NOMO-1 treated with DMSO at 0.1 percent for 48 hours (cell line): Measurements from ENCODE around the gene PITPNC1.

Experiments
- DNase-seq: peaks from one replicate; lab custom pipeline; 2025; ENCODE audit not compliant: unreplicated experiment; lab: John Stamatoyannopoulos, UW

The PITPNC1 gene

DNA sequence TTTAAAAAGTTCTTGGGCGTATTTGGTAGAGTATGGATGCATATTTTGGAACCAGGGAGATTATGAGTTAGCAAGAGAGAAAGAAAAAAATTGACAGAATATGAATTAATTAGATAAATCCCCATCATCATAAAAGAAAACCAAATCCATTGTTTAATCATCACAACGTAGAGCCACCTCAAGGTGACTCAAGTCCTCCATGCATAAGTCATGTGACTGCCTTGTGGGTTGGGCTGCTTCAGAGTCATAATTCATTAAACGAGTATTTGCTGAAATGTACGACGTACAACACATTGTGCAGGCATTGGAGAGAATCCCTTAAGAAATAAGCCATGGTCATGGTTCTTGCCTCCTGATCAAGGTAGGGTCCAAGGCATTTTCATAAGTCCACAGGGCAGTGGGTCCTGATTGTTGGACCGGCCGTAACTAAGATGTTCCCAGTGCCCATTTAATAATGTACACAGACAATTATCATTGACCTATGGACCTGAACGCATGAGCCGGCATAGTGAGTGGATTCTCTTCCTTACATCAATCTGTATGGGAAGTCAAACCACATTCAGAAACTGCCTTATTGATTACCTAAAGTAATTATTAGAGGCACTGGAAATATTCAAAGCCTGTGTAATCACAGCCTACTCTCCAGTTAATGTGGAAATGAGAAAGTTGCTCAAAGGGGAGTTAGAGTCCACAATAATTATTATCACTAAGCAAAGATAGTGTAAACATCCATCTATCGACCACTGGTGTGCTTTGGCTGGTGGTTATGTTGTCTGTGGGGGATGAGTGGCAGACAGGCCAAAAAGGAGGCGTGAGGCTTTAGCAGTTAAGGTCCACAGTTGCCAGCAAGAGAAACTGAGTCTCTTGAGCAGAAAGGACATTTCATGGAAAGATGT, 165.4 kb downstream of the PITPNC1 start:
- DNase-seq: no peak

DNA sequence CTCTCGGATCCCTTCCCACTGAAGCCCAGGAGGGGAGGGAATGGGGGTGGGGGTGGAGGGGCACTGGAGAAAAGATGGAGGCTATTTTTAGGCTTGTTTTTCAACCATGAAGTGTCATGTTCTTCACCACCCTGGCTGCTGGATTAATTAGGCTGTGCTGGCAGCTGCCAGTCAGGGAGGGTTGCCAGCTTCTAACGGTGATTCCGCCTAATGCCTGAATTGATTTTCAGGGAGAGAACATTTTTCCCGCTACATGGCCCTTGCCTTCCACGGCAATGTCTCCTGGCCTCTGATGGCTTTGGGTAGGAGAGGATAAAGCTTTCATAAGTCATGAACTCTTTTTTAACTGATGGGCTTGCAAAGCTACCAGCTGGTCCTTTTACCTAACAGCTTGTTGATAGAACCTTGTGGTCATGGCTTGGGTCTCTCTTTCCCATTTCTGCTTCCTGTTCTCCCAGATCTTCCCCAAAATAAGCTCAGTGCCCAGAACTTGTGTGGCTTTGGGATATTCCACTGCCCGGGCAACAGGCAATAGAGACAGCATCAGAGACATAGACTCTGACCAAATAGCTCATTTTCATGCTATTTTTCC, 167.4 kb downstream of the PITPNC1 start:
- no peak for DNase-seq

DNA sequence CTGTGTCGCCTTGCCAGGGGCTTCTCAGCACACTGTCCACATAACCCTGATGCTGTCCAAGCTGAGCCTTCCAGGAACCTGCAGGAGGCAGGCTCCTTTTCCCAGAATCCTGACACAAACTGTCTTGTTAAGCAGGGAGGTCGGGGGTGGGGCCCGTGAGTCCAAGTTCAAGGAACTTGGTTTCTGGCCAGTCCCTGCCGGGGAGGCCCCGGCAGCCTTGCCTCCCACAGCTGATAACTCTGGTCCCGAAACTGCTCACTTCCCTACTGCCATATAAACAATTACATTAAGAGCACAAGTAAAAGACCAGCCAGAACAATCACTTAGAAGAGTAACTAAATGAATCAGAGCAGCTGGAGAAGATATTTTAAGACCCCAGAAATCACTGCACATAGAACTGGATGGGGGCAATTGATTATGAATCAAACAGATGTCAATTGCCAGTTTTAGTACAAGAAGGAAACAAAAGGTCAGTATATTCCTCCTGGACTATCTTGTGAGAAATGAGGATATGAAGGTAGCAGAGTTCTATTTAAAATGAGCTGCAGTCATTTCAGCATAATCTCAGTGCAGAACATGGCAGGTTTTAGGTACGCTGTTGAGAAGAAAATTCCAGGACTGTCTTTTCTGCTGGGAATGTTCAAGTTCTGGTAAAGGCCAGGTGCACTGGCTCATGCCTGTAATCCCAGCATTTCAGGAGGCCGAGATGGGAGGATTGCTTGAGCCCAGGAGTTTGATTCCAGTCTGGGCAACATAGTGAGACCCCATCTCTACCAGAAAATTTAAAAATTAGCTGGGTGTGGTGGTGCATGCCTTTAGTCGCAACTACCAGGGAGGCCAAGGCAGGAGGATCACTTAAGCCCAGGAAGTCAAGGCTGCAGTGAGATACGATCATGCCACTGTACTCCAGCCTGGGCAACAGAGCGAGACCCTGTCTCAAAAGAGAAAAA, 169.8 kb downstream of the PITPNC1 start:
- DNase-seq: peak; percentile 65

DNA sequence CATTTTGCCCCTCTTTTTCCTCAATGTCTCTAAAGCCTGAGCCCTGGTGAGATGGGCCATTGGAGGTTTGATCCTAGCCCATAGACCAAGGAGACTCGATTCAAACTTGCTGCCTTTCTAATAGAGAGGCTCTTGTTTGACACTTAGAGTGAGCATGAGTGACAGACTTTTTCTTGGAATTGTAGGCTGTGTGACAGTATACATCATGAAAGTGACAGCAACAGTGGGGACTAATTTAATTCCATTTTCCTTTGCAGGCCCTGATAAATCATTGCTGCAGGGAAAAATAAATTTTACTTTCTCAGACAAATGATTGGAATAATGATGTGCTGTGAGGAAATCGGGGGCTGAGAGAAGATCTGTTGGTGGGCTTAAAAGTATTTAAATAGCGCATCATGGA, 171.6 kb downstream of the PITPNC1 start:
- DNase-seq: no peak

DNA sequence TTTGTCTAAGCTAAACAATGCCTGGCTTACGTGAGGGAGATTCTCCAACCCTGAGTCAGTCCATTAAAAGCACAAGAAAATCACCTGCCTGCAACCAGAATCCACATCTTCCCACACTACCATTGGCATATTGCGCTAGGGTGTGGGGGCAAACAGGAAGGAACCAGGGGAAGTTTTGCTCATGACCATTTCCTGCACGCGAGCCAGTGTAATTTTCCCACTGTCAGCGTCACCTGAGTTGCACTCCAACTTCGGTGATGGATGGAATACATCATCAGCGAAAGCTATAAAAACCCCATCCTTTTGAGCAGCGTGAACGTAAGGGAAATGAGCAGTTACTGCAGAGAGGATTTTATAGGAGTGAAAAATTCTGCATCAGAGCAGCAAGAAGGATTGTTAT, 172.7 kb downstream of the PITPNC1 start:
- DNase-seq: no peak

DNA sequence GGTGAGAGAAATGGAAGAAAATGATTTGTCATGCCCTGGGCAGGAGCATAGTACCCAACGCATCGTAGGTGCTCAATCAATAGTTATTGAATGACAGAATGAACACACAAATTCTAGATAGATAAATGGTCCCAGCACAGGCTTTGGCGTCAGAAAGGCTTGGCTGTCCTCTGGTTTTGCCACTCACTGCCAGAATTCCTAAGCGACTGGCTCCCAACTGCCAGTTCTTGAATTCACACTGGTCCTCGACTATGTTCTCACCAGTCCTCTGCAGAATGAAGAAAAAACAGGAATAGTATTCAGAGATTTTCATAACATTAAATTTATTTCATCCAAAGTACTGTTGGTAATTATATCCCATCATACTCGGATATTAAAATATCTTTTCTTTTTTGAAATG, 177.6 kb downstream of the PITPNC1 start:
- DNase-seq: no peak

DNA sequence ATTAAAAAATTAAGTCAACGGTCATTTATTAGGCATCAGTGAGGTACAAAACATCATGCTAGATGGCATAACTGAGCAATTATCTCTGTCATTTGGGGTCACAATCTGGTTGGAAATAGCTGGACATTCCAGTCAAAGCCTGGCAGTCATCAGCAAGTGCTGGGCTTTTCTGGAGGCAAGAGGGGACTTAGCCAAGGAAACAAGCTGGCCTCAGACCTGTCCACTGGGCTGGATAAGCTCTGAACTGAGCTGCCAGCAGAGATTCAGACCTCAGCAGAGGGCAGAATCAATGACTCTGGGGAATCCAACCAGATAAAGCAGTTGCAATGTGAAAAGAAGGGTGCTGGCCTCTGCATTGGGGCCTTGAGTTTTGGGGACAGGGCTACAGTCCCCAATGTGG, 178.8 kb downstream of the PITPNC1 start:
- DNase-seq: no peak

DNA sequence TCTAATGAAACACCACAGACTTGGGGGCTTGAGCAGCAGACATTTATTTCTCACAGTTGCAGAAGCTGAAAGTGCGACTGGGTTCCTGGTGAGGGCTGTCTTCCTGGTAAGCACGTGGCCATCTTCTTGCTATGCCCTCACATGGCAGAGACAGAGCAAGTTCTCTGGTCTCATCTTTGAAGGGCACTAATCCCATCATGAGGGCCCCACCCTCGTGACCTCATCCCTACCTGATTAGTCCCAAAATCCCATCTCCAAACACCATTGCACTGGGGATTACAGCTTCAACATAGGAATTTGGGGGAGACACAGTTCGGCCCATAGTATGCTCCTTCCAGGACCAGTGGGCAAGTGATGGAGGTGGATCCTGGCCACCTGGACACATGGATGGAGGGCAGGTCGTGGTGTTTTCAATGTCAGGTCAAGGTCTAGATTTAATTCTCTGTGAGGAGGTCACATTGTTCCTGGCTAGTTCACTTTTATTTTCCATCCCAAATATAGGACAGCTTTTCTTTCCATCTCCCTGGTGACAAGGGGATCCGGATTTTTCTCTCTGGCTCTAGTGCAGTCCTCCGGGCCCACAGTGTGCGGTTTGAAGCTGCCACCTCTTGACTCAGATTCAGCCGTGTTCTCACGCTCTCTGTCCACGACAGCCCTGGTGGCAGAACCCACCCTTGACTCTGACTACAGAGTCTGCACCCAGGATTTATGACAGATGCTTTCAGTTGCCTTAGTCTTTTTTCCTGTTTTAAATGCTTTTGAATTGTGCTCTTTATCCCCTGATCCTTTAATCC, 180.2 kb downstream of the PITPNC1 start:
- no peak for DNase-seq

DNA sequence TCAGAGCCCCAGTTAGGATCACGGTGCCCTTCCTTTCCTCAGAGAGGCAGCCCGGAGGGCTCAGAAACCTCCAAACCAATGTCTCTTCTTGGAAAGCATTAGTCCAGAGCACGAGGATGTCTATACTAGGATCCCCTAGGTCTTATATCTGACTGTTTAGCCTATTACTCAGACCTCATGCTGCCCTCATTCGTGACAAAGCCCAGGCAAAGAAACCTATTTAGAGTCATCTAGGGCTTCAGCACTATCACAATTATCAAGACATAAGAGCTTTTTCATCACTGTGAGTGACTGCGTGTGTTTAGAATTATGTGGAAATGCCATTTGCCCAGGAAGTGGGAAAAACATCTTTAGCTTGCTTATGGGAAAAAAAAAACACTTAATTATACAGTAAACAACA, 180.8 kb downstream of the PITPNC1 start:
- DNase-seq: no peak

DNA sequence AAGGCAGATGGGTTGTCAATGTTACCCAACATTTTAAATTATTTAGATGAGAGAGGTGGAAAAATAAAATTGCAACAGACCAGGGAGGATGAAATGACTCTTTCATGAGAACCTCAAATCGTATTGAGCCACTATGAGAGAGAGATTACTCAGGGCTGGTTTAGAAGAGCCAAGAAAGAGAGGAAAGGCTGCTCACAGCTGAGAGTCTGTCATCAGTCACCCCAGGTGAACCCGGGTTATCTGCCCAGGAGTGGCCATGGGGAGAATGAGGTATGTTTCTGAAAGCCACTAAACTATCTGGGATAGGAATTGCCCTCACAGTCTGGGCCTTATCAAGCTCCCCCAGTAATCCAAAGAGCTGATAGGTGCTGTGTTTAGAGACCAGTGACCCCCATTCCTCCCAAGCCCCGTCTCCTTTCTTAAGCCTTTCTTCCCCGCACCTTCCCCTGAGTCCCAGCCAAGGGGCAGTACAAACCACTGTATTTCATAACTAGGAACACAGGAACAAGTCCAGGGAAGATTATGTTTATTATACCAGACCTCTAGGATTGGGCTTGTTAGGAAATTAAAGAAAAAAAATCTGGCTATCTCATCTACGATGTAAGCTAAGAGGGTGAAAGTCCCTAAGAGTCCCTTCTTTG, 181.8 kb downstream of the PITPNC1 start:
- no peak for DNase-seq

DNA sequence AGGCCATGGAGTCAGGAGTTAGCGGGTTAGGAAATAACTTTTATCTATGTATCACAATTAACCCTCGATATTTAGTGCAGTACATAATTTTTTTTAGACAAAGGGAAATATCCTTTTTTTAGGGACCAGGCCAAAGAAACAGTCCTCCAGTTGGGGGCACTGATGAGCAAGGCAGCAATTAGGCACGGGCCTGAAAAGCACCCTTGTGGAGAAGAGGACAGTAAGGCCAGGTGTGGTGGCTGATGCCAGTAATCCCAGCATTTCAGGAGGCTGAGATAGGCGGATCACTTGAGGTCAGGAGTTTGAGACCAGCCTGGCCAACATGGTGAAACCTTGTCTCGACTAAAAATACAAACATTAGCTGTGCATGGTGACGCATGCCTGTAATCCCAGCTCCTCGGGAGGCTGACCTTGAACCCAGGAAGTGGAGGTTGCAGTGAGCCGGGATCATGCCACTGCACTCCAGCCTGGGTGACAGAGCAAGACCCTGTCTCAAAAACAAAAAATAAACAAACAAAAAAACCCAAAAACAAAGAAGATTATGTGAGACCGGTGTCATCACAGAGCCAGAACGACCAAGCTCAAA, 182.4 kb downstream of the PITPNC1 start:
- no peak for DNase-seq

DNA sequence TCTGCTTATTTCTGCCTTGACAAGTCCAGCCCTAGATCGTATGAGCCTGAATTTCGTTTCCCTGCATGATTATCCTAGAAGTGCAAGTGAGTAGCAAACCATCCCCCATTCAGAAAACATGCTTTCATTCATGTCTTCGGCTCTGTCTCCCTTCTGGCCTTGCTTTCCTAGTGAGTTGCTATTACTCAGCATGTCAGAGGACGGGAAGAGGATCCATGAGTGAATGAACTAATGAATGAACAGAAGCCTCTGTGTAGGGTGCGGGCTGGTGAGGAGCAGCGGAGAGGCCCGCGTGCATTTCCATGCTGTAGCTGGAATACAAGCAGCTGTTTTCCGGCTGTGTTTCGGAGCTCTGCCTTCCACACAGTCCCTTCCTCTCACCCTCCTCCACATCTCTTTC, 184.9 kb downstream of the PITPNC1 start:
- no peak for DNase-seq

DNA sequence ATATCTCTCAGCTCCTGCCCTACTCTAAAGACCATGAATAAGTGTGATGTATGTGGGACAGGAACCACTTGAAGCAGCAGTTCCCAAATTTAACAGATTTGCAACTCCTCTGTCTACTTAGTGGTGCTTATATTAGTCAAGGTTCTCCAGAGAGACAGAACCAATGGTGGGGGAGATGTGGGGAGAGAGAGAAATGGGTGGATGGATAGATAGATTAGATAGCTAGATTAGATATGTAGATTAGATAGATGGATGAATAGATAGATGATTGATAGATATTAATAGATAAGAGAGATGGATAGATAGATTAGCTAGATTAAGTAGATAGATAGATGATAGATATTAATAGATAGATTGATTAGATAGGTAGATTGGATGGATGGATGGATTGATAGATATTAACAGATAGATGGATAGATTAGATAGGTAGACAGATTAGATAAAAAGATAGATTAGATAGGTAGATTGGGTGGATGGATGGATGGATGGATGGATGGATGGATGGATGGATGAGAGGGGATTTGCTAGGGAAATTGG, 186.7 kb downstream of the PITPNC1 start:
- no peak for DNase-seq

DNA sequence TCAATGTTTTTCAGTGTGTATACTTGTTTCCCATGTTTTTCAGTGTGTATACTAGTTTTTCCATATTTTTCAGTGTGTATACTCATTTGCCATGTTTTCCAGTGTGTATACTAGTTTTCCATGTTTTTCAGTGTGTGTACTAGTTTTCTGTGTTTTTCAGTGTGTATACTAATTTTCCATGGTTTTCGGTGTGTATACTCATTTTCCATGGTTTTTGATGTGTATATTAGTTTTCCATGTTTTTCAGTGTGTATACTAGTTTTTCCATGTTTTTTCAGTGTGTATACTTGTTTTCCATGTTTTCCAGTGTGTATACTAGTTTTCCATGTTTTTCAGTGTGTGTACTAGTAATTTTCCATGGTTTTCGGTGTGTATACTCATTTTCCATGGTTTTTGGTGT, 188.0 kb downstream of the PITPNC1 start:
- DNase-seq: no peak

DNA sequence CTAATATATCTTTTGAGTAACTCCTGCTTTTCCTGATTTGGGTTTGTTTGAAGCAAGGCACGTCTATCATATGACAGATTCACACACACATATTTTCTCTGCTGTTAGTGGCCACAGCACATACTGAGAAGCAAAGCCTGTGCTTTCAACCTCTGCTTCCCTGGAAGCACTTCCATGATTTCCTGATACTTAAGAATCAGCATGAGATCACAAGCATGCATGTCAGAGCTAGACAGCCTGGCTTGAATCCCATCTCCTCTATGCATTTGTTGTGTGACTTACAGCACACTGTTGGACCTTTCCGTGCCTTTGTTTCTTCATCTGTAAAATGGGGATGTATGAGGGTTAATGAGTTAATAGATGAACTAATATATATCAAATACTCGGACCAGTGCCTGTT, 189.6 kb downstream of the PITPNC1 start:
- DNase-seq: no peak

DNA sequence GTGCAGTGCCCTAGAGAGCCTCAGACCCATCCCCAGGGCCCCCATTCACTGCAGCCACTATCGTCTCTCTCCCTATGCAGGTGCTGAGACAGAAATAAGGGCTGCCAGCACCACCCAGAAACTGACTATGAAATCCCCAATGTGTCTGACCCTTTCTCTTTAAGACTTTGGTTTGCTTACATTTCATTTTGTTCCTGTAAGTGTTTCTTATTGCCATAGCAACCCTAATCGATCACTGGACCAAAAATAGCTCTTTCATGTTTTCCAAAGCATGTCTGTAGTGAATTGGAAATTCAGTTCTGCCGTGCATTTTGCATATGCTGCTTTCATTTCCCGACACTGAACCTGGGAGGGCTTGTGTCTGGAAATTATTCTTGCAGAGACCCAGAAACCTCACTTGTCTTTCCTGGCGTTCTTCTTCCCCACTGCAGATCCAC, 192.0 kb downstream of the PITPNC1 start:
- DNase-seq: no peak

DNA sequence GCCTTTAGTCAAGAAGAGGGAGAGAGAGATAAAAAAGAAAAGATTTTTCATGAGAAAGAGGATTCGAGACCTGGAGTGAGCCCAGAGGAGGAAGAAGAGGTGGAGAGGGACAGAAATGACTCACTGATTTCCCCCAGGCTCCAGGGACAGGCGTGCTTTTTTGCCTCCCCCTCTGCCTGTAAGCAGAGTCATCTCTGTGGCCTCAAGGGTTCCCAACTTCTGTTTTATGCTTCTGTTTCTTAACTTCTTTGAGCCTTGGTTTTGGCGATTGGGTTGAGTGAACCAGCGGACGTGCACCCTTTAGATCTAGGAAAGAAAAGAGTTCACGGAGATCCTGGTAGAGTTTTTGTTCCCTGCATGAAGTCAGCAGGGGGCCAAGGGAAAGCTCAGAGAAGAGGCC, 192.8 kb downstream of the PITPNC1 start:
- DNase-seq: peak; percentile 55

DNA sequence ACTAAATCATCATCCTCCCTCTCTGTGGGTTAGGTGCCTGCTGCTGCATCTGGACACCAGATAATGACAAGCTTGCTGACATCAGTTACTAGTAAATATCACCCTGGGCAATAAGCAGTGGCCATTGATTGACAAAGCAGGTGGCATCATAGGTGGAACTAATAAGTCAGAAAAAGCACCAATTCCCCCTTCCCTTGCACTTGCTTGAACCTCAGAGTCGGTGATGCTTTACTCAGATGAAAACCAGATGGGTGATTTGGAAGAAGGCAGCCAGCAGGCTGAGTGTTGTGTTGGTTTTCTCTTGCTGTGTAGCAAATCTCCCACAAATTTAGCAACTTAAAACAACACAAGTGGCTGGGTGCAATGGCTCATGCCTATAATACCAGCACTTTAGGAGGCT, 193.7 kb downstream of the PITPNC1 start:
- no peak for DNase-seq

DNA sequence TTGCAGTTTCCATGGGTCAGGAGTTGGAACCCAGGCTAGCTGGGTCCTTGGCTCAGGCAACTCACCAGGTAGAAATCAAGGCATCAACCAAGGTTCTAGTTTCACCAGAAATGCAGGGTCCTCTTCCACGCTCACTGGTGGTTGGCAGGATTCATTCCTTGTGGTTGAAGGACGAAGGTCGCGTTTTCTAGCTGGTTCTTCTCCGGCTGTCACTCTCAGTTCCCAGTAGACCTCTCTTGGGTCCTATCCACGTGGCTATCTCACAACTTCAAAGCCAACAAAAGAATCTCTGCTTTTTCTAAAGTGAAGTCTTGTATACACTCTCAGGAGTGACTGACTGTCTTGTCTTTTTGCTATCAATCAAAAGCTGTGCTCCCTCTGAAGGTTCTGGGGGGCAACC, 194.4 kb downstream of the PITPNC1 start:
- no peak for DNase-seq
